Activated T-cell treated with anti-CD3 and anti-CD28 coated beads, Interleukin-2, amount 50 U/mL, for 48 hours (primary cell): Measurements from ENCODE around the gene SPTSSB.

Experiments used
- DNase-seq, 2 experiments: peaks; one replicate each; pipeline ENCODE4 v3.0.0-alpha.2; 2020

Gene SPTSSB

GRCh38 chr3:161390200-161390599 is 18.9 kb upstream of the SPTSSB start:
- DNase-seq: no peak

- DNase-seq: no peak
Measured at GRCh38 chr3:161389445-161390035, 18.2 kb upstream of the SPTSSB start.

- no peak for DNase-seq
Measured at GRCh38 chr3:161388855-161389254, 17.5 kb upstream of the SPTSSB start.

GRCh38 chr3:161386991-161387770 is 15.9 kb upstream of the SPTSSB start:
- DNase-seq: no peak

- DNase-seq: peak; percentile 28 to 35
Measured at GRCh38 chr3:161372321-161373260, 1.3 kb upstream of the SPTSSB start.

GRCh38 chr3:161369531-161369930 is 1.8 kb downstream of the SPTSSB start:
- DNase-seq: no peak

- DNase-seq: no peak
Measured at GRCh38 chr3:161366094-161366493, 5.2 kb downstream of the SPTSSB start.

GRCh38 chr3:161358488-161358887 is 12.8 kb downstream of the SPTSSB start:
- no peak for DNase-seq

GRCh38 chr3:161356287-161356686 is 15.0 kb downstream of the SPTSSB start:
- no peak for DNase-seq

GRCh38 chr3:161355508-161355907 is 15.8 kb downstream of the SPTSSB start:
- DNase-seq: no peak

- DNase-seq: no peak
Measured at GRCh38 chr3:161354554-161354953, 16.8 kb downstream of the SPTSSB start.

- no peak for DNase-seq
Measured at GRCh38 chr3:161351330-161351729, 20.0 kb downstream of the SPTSSB start.

- DNase-seq: no peak
Measured at GRCh38 chr3:161350916-161351315, 20.4 kb downstream of the SPTSSB start.

- DNase-seq: peak in 1 of 2 experiments; percentile 21
Measured at GRCh38 chr3:161349529-161350312, 21.6 kb downstream of the SPTSSB start.

GRCh38 chr3:161348796-161349400 is 22.4 kb downstream of the SPTSSB start:
- DNase-seq: no peak

GRCh38 chr3:161347726-161348125 is 23.6 kb downstream of the SPTSSB start:
- DNase-seq: no peak

- DNase-seq: no peak
Measured at GRCh38 chr3:161345023-161345422, 26.3 kb downstream of the SPTSSB start.

- no peak for DNase-seq
Measured at GRCh38 chr3:161343986-161344385, 27.3 kb downstream of the SPTSSB start.

- no peak for DNase-seq
Measured at GRCh38 chr3:161343540-161343939, 27.8 kb downstream of the SPTSSB start.

- DNase-seq: no peak
Measured at GRCh38 chr3:161342629-161343028, 28.7 kb downstream of the SPTSSB start.

GRCh38 chr3:161339517-161340500 is 31.5 kb downstream of the SPTSSB start:
- no peak for DNase-seq
